OCI-LY1 (cell line): ENCODE measurements around the gene AADACL4.

Source experiments
- H2AFZ ChIP-seq: fragments of 200-600 bp; sonication (generic), shearing (Covaris generic); 2 replicates; pipeline ENCODE4 v1.6.0; 2014; ENCODE audit warnings: antibody characterized with exemption, mild to moderate bottlenecking, low read length
- H3F3A ChIP-seq: fragments of 200-600 bp; sonication (generic), shearing (Covaris generic); 2 replicates; pipeline ENCODE4 v1.6.0; 2014; ENCODE audit warnings: mild to moderate bottlenecking, antibody characterized with exemption, low read length, moderate library complexity; ENCODE audit not compliant: insufficient read depth
- H3K27ac ChIP-seq: fragments of 200-600 bp; sonication (generic); 2 replicates; pipeline ENCODE4 v1.5.1; 2014; ENCODE audit warnings: low read length, mixed run types, mild to moderate bottlenecking, low read depth; ENCODE audit not compliant: poor library complexity, severe bottlenecking
- H3K27me3 ChIP-seq: fragments of 200-600 bp; sonication (generic); 2 replicates; pipeline ENCODE4 v1.6.0; 2014; ENCODE audit warnings: antibody characterized with exemption, mild to moderate bottlenecking, low read length, moderate library complexity; ENCODE audit not compliant: insufficient read depth
- H3K36me3 ChIP-seq: fragments of 200-600 bp; sonication (generic); 2 replicates; pipeline ENCODE4 v1.6.1; 2014; ENCODE audit warnings: mild to moderate bottlenecking, antibody characterized with exemption, low read length, moderate library complexity, mixed read lengths; ENCODE audit not compliant: insufficient read depth
- H3K4me1 ChIP-seq: fragments of 200-600 bp; sonication (generic); 2 replicates; pipeline ENCODE4 v1.5.1; 2014; ENCODE audit warnings: mild to moderate bottlenecking, low read length, moderate library complexity; ENCODE audit not compliant: insufficient read depth, severe bottlenecking
- H3K4me2 ChIP-seq: fragments of 200-600 bp; sonication (generic), shearing (Covaris generic); 2 replicates; pipeline ENCODE4 v1.6.1; 2014; ENCODE audit warnings: low read length
- H3K4me3 ChIP-seq: fragments of 200-600 bp; sonication (generic); 2 replicates; pipeline ENCODE4 v1.5.1; 2014; ENCODE audit warnings: low read length, low read depth, mild to moderate bottlenecking, mixed read lengths; ENCODE audit not compliant: poor library complexity, severe bottlenecking
- H3K79me2 ChIP-seq: fragments of 200-600 bp; shearing (Covaris generic); 2 replicates; pipeline ENCODE4 v1.6.1; 2016; ENCODE audit warnings: mixed run types, low read length, mixed read lengths; ENCODE audit not compliant: insufficient read depth
- H3K9ac ChIP-seq: fragments of 200-600 bp; sonication (generic), shearing (Covaris generic); 2 replicates; pipeline ENCODE4 v1.6.1; 2014; ENCODE audit warnings: mild to moderate bottlenecking, low read length, mixed read lengths
- H3K9me2 ChIP-seq: fragments of 200-600 bp; sonication (generic), shearing (Covaris generic); 2 replicates; pipeline ENCODE4 v1.6.1; 2014; ENCODE audit warnings: low read depth, mild to moderate bottlenecking, low read length, mixed read lengths
- H3K9me3 ChIP-seq: fragments of 200-600 bp; shearing (Covaris generic); 2 replicates; pipeline ENCODE4 v1.6.1; 2014; ENCODE audit warnings: low read length, mixed read lengths
- H4K20me1 ChIP-seq: fragments of 200-600 bp; sonication (generic), shearing (Covaris generic); 2 replicates; pipeline ENCODE4 v1.6.0; 2016; ENCODE audit warnings: mild to moderate bottlenecking, low read length; ENCODE audit not compliant: insufficient read depth
- EZH2 ChIP-seq: fragments of 200-600 bp; sonication (generic), shearing (Covaris generic); IDR thresholded peaks from 2 replicates; pipeline ENCODE4 v1.8.0; 2017; ENCODE audit warnings: borderline replicate concordance, mixed run types, mild to moderate bottlenecking, antibody characterized with exemption, low read length, moderate library complexity, mixed read lengths
- TF ChIP-seq, protein P1 (sequence below): fragments of 200-600 bp; sonication (generic), shearing (Covaris generic); IDR thresholded peaks from 2 replicates; pipeline ENCODE4 v1.5.1; 2017; ENCODE audit warnings: mild to moderate bottlenecking, antibody characterized with exemption, low read length, moderate library complexity, mixed read lengths

The AADACL4 gene

DNA sequence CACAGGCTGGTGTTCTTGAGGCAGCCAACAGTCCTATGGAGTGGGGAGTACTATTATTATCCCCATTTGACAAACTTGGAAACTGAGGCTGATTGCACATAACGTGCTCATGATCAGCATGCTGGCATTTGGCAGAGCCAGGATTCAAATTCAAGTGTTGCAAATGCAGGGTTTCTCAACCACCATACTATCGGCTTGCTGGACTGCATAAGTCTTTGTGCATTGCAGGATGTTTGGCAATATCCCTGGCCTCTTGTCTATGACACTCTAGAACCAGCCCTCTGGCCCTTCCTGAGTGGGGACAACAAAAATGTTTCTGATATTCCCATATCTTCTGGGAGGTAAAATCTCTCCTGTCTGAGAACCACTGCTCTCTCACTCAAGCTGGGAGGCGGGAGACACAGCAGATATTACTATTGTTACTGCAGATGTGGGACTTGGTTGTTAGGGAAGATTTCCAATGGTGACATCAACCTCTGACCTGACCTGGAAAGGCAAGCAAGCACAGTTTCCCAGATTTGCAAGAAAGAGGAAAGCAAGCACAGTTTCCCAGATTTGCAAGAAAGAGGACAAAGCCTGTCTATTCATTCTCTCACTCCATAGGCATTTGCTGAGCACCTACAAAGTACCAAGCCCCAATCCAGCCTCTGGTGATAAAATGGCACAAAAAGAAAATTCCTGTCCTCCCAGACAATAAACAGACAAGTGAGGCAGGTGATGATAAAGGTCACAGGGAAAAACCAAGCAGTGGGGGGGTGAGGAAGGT, 71.0 kb downstream of the AADACL4 start:
- Histone ChIP-seq H3K27ac (no peak overlapping the region), H3K9ac (no peak overlapping the region)
- TF ChIP-seq, protein P1, sequence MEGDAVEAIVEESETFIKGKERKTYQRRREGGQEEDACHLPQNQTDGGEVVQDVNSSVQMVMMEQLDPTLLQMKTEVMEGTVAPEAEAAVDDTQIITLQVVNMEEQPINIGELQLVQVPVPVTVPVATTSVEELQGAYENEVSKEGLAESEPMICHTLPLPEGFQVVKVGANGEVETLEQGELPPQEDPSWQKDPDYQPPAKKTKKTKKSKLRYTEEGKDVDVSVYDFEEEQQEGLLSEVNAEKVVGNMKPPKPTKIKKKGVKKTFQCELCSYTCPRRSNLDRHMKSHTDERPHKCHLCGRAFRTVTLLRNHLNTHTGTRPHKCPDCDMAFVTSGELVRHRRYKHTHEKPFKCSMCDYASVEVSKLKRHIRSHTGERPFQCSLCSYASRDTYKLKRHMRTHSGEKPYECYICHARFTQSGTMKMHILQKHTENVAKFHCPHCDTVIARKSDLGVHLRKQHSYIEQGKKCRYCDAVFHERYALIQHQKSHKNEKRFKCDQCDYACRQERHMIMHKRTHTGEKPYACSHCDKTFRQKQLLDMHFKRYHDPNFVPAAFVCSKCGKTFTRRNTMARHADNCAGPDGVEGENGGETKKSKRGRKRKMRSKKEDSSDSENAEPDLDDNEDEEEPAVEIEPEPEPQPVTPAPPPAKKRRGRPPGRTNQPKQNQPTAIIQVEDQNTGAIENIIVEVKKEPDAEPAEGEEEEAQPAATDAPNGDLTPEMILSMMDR: no peak
- no peak for TF ChIP-seq EZH2

DNA sequence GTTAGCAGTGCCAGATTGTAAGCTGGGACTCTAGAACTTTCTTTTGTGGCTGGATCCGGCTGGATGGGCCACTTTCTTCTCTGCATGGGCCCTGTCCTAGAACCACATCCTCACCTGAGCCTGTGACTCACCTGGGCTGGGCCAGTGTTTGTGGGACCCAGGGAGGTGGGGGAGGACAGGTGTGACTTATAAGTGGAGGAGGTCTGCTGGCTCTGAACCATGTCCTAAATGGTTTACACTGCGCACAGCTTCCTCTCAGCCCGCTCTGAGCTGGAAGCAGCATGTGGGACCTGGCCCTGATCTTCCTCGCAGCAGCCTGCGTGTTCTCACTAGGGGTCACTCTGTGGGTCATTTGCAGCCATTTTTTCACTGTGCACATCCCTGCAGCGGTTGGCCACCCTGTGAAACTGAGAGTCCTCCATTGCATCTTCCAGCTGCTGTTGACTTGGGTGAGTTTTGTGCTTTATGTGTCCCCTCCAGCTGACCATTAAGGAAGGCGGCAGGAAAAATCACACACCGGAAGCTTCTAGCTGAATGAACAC, 72.1 kb downstream of the AADACL4 start, which contains the start of gene AADACL3:
AADACL3 (plus strand) TSS at position 215 of the 542 bp plus-strand sequence; CDS start at position 282, 67 bp downstream.
- Histone ChIP-seq H3F3A (no peaks in the 10 kb centered on the region), H3K9me2 (no peaks in the 10 kb centered on the region), H3K4me3 (no peak within 1 kb of the TSS), H3K4me2 (no peak within 1 kb of the TSS), H3K4me1 (no peaks in the 10 kb centered on the region), H3K9ac (no peak within 1 kb of the TSS), H4K20me1 (no peaks in the 10 kb centered on the region), H3K36me3 (no peaks in the 10 kb centered on the region), H3K27ac (no peak within 1 kb of the TSS), H3K9me3 (no peaks in the 10 kb centered on the region), H2AFZ (no peak within 1 kb of the TSS), H3K79me2 (no peaks in the 10 kb centered on the region), H3K27me3 (no peaks in the 10 kb centered on the region)
- TF ChIP-seq, protein P1: no peak
- TF ChIP-seq EZH2: no peak

More for the DNA sequence above, 71.0 kb downstream of the AADACL4 start:
- H3K4me3 ChIP-seq: no peak overlapping the region
- no peaks in the 10 kb centered on the region for H3K9me3 ChIP-seq
- no peaks in the 10 kb centered on the region for H3F3A ChIP-seq
- H3K27me3 ChIP-seq: no peaks in the 10 kb centered on the region
- no peaks in the 10 kb centered on the region for H4K20me1 ChIP-seq
- no peak overlapping the region for H2AFZ ChIP-seq
- H3K4me2 ChIP-seq: no peak overlapping the region
- H3K36me3 ChIP-seq: no peaks in the 10 kb centered on the region
- no peaks in the 10 kb centered on the region for H3K79me2 ChIP-seq
- H3K4me1 ChIP-seq: no peaks in the 10 kb centered on the region
- H3K9me2 ChIP-seq: no peaks in the 10 kb centered on the region
